ENCODE measurements around the gene GATA5. TPM values are rescaled to one million over a fixed set of nuclear protein-coding genes. Genes with fewer than 3 reads are reported as not detected.

Gene GATA5
- total RNA-seq, 1 experiment from 2014 or later: 0.18 TPM

GRCh38 chr20:62479656-62480055 lies 3.9 kb upstream of the GATA5 start:
- H3K79me2 ChIP-seq (ENCODE audit: low read length): no peaks in the 10 kb centered on the region
- H3F3A ChIP-seq (ENCODE audit: low read length, unreplicated experiment): no peaks in the 10 kb centered on the region
- no peak overlapping the region for H2AFZ ChIP-seq (ENCODE audit: low read length)
- ChIA-PET CTCF (no interaction called here), POLR2A (ENCODE audit: unreplicated experiment) (no interaction called here)
- no peaks in the 10 kb centered on the region for H3K9me3 ChIP-seq (ENCODE audit: low read length)
- H3K27me3 ChIP-seq (ENCODE audit: low read length): peaks cover 36% of the 10 kb centered on the region
- no peaks in the 10 kb centered on the region for H4K20me1 ChIP-seq (ENCODE audit: low read length)
- no peaks in the 10 kb centered on the region for H3K36me3 ChIP-seq (ENCODE audit: low read depth, low read length)
- no peak overlapping the region for H3K27ac ChIP-seq (ENCODE audit: low read length)
- H3K9ac ChIP-seq (ENCODE audit: low read length): no peak overlapping the region
- no peaks in the 10 kb centered on the region for H3K9me2 ChIP-seq (replicated peaks; ENCODE audit: low read length)
- no peak for TF ChIP-seq CTCF (conservative IDR thresholded peaks at IDR 0.05; ENCODE audit: low read depth, low read length)
- TF ChIP-seq EZH2 (IDR thresholded peaks at IDR 0.05; ENCODE audit: low read length, unreplicated experiment): no peak
- TF ChIP-seq EZH2phosphoT487 (IDR thresholded peaks at IDR 0.05; ENCODE audit: borderline replicate concordance, low read length): no peak
- H3K4me2 ChIP-seq (ENCODE audit: low read length): no peak overlapping the region
- H3K4me1 ChIP-seq (ENCODE audit: insufficient read depth, low read length): peaks cover 7% of the 10 kb centered on the region; the same call in 1 of the 2 replicates
- no peak for ATAC-seq
- BruUV-seq (replicated peaks): no TSS peak
- intact Hi-C loops (cut with micrococcal nuclease): no loop called here
- DNase-seq: no peak
- no peak overlapping the region for H3K4me3 ChIP-seq (ENCODE audit: low read length)

GRCh38 chr20:62479156-62479555 lies 3.4 kb upstream of the GATA5 start:
- ChIA-PET POLR2A (ENCODE audit: unreplicated experiment) (no interaction called here), CTCF (no interaction called here)
- H3K27ac ChIP-seq (ENCODE audit: low read length): no peak overlapping the region
- intact Hi-C loops (cut with micrococcal nuclease): no loop called here
- H4K20me1 ChIP-seq (ENCODE audit: low read length): no peaks in the 10 kb centered on the region
- H3K4me3 ChIP-seq (ENCODE audit: low read length): no peak overlapping the region
- no peak for DNase-seq
- no TSS peak for BruUV-seq (replicated peaks)
- H3K79me2 ChIP-seq (ENCODE audit: low read length): no peaks in the 10 kb centered on the region
- peaks cover 7% of the 10 kb centered on the region; the same call in 1 of the 2 replicates for H3K4me1 ChIP-seq (ENCODE audit: insufficient read depth, low read length)
- no peaks in the 10 kb centered on the region for H3F3A ChIP-seq (ENCODE audit: low read length, unreplicated experiment)
- H3K9me3 ChIP-seq (ENCODE audit: low read length): no peaks in the 10 kb centered on the region
- H3K4me2 ChIP-seq (ENCODE audit: low read length): no peak overlapping the region
- no peak overlapping the region for H2AFZ ChIP-seq (ENCODE audit: low read length)
- H3K9me2 ChIP-seq (replicated peaks; ENCODE audit: low read length): no peaks in the 10 kb centered on the region
- no peak overlapping the region for H3K9ac ChIP-seq (ENCODE audit: low read length)
- ATAC-seq: peak; percentile 10; the same call in 1 of the 2 replicates
- peaks cover 36% of the 10 kb centered on the region for H3K27me3 ChIP-seq (ENCODE audit: low read length)
- H3K36me3 ChIP-seq (ENCODE audit: low read depth, low read length): no peaks in the 10 kb centered on the region
- TF ChIP-seq EZH2phosphoT487 (IDR thresholded peaks at IDR 0.05; ENCODE audit: borderline replicate concordance, low read length) (no peak), CTCF (conservative IDR thresholded peaks at IDR 0.05; ENCODE audit: low read depth, low read length) (no peak), EZH2 (IDR thresholded peaks at IDR 0.05; ENCODE audit: low read length, unreplicated experiment) (no peak)

- Histone ChIP-seq H3K36me3 (ENCODE audit: low read depth, low read length) (no peaks in the 10 kb centered on the region), H3K27me3 (ENCODE audit: low read length) (peaks cover 36% of the 10 kb centered on the region), H3K9me3 (ENCODE audit: low read length) (no peaks in the 10 kb centered on the region), H3K4me1 (ENCODE audit: insufficient read depth, low read length) (peaks cover 7% of the 10 kb centered on the region; the same call in 1 of the 2 replicates), H3K9me2 (replicated peaks; ENCODE audit: low read length) (no peaks in the 10 kb centered on the region), H3K4me2 (ENCODE audit: low read length) (no peak overlapping the region), H3K4me3 (ENCODE audit: low read length) (no peak overlapping the region), H2AFZ (ENCODE audit: low read length) (no peak overlapping the region), H3K79me2 (ENCODE audit: low read length) (no peaks in the 10 kb centered on the region), H3K27ac (ENCODE audit: low read length) (no peak overlapping the region), H3K9ac (ENCODE audit: low read length) (no peak overlapping the region), H3F3A (ENCODE audit: low read length, unreplicated experiment) (no peaks in the 10 kb centered on the region), H4K20me1 (ENCODE audit: low read length) (no peaks in the 10 kb centered on the region)
- BruUV-seq (replicated peaks): no TSS peak
- TF ChIP-seq EZH2 (IDR thresholded peaks at IDR 0.05; ENCODE audit: low read length, unreplicated experiment) (no peak), CTCF (conservative IDR thresholded peaks at IDR 0.05; ENCODE audit: low read depth, low read length) (peak; percentile 32; the same call in 1 of the 2 replicates)
- POLR2A ChIA-PET (ENCODE audit: unreplicated experiment): no interaction called here
- intact Hi-C loops (cut with micrococcal nuclease): no loop called here
- CTCF ChIA-PET: no interaction called here
- no peak for ATAC-seq
- no peak for DNase-seq
These were observed 2.1 kb upstream of the GATA5 start for GRCh38 chr20:62477669-62478455.
